ENCODE data around the gene PPP2R2C.

The PPP2R2C gene

DNA sequence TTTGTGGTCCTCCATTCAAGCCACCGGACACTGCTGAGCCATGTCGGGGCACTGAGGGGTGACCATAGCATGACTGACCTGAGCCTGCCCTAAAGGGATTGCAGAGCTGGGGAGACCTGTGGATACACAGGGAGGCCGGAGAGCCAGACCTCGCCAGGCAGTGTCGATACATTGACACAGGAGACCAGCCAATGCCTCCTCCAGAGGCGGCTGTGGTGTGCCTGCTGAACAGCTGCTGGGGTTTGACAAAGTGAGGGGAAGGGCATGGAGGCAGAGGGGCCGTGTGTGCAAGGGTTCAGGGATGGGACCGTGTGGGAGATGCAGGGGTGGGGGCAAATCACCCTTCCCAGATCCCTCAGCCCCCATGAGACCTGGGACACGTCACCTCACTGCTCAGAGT is 48.0 kb downstream of the PPP2R2C start:
- no peak for DNase-seq (ENCODE audit: low read depth)

DNA sequence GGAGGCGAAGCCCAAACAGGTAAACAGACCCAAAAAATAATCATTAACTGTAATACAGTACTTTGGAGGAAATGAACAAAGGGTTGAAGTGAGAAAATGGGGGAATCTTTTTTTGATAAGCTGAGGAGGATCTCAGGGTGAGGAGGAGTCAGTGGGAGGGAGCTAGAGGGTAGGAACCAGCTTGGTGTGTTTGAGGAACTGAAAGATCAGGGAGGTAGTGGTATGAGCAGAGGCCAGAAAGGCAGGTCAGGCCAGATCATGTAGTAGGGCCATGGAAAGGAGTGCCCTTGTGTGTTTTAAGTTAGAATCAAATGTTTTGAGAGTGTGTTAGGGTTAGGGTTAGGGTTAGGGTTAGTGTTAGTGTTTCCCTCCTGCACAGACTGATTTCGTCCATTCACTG is 48.8 kb downstream of the PPP2R2C start:
- no peak for DNase-seq (ENCODE audit: low read depth)

DNA sequence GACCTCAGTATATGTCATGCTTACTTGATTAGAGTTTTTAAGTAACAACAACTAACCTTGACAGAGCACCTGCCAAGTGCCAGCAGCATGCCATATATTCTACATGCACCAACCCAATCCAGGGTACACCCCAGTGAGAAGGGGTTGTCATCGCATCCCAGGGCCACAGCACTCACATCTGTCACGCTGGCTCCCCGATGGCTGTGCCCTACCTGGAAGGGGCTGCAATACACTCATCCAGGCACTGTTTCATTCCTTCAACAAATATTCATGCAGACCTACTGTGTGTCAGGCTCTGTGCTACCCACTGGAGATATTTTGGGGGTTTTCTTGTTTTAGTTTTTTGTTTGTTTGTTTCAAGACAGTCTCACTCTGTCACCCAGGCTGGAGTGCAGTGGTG is 49.5 kb downstream of the PPP2R2C start:
- no peak for DNase-seq (ENCODE audit: low read depth)

DNA sequence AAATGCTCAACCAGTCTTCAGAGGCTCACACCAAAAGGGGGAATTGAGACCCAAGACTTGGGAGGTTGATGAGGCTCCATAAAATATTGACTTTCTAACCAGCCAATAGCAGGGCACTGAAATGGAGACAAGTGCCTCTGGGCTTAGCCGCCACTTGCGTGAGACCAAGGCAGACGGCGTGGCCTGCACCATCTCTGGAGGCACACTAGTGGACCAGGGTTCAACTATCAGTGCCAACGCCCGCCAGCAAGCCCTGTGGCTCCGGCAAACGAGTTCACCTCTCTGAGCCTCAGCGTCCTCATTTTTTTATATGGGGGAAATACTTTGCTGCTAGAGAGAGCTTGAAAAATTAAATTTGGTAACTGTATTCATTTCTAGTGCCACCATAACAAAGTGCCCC is 50.3 kb downstream of the PPP2R2C start:
- no peak for DNase-seq (ENCODE audit: low read depth)

DNA sequence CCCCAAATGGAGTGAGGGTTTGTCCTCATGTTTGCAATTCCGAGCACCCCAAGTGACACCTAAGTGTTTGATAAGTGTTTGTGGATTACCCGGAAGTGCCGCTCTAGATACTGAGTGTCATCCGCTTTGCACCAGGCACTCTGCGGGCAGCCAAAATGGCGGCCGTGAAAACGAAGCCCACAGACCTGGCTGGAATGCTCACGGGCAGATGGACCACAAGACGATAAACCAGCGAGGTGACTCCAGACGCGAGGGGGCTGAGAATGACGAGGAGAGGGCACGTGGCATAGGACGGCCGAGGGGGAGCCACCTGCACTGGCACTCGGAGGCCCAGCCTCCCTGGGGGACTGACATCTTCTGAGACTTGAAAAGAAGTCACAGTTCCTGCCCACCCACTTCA is 51.0 kb downstream of the PPP2R2C start:
- DNase-seq (ENCODE audit: low read depth) = no peak

DNA sequence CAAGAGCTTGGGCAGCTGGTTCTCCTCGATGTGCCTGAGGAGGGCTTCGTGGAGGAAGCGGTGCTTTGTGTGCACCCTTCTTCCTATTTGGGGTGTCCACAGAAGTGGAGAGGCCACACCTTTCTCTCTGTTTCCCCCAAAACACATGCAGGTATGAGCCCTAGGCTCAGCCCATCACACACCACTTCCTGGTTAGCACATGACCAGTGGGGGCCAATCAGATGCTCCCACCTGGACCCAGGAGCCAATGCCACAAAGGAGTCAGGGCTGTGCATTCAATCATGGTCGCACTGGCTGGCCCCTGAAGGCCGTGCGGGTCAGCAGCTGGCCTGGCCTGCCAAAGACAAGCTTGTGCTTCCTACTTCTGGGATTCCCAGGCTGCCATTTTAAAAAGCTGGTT is 51.4 kb downstream of the PPP2R2C start:
- no peak for DNase-seq (ENCODE audit: low read depth)

DNA sequence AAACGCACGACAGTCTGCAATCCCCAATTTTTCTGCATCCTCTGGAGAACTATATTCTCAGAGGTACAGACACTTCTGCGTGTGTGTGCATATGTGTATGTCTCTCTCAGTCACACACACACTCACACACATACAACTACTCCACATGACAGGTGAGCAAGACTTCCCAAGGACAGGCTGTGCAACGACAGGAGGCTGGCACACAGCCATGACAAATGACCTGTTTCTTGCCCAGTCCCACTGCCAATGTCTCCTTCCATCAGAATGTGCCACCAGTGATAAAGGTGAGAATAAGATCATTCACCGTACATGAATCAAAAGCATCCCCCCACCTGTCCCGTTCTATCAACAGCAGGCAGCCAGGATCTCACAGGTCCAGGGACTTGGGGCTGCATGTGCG is 52.4 kb downstream of the PPP2R2C start:
- no peak for DNase-seq (ENCODE audit: low read depth)

DNA sequence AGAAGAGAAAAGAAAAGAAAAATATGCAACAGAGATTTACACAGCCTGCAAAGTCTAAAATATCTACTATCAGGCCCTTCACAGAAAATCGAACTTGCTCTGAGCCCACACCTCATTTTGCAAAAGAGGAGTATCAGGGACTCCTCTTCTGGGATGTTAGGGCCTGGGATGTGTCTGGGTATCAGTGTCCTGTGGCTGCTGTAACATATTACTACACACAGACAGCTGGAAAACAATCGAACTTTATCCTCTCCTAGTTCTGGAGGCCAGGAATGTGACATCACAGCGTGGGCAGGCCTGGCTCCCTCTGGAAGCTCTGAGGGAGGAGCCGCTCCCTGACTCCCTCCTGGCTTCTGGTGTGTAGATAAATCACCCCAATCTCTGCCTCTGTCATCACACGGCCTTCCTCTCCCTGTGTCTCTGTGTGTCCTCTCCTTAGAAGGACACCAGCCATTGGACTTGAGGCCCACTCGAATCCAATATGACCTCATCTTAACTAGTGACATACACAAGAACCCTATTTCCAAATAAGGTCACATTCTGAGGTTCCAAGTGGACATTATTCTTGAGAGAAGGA is 52.9 kb downstream of the PPP2R2C start:
- no peak for DNase-seq (ENCODE audit: low read depth)

DNA sequence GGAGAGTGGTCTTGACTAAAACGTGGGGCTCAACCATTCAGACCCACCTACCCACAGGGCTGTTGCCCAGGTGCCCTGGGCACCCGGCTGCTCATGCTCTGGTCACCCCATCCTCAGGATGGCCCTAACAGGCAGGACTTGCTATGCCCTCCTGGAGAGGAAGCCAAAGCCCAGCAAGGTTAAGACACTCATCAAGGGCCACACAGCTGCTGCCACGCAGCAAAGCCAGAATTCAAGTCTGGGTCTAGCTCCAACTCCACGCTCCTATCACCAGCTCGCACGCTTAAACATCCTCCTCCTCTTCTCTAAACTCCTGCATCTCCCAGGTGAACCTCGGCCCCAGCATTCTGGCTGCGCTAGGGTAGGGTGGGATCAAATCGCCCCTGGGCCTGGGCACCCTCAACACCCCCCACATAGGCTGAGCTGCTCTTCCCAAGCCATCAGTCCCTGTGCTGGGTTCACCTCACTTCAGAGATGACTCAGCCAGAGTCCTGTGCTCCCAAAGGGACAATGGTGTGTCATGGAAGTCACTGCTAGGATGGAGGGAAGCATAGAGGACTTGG is 54.1 kb downstream of the PPP2R2C start:
- no peak for DNase-seq (ENCODE audit: low read depth)

DNA sequence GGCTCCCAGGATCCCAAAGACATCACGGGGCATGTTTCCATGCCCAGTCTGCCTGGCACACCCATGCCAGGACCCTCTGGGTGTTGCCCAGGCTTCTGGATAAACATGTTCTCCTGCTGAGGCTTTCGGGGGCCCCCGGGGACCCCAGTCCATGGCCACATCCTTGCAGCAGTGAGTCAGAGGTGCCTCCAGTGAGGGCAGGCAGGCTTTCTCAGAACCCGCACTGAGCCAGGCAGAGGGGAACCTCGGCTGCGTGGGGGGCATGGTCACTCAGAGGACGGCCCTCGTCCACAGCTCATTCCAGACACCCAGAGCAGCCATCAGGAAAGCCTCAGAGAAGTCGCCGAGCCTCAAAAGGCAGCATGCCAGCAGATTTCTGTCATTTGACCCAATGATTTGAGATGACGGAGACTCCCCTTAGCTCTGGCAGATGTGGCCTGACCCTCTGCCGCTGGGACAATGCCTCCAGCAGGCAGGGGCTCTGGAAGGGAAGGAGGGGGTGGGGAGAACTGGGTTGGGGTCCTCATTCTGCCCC is 54.8 kb downstream of the PPP2R2C start:
- DNase-seq (ENCODE audit: low read depth) = no peak

DNA sequence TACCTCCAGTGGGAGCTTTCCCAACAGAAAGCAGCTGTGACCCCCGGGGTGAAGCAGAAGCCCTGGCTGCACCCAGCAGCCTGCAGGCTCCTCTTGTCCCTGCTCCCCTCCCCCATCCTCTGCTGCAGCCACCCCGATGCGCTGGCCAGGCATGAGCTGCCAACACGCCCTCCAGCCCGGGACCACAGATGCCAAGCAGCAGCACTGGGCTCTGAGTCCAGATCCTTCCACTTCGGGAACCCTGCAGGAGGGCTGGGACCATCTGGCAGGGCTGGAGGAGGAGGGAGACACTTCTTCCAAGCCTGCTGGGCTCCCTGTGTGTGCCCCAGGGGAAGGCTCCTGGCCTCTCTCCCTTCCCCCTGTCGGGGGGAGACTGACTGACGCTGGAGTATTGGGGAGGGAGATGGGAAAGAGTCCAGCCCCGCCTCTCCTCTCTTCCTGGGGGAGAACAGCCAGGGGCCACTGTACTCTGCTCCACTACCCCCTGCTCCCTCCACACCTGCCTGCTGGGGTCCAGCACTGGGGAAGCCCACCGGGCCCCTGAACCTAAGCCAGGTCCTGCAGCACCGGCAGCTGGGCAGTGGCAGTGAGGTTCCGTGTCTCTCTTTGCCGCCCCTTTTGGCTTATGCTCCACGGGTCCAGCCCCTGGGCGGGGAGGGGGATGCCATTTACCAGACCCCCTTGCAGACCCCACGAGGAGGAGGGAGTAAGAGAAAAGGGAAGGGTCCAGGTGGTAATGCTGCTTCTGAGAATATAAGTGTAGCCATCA is 55.7 kb downstream of the PPP2R2C start:
- no peak for DNase-seq (ENCODE audit: low read depth)

DNA sequence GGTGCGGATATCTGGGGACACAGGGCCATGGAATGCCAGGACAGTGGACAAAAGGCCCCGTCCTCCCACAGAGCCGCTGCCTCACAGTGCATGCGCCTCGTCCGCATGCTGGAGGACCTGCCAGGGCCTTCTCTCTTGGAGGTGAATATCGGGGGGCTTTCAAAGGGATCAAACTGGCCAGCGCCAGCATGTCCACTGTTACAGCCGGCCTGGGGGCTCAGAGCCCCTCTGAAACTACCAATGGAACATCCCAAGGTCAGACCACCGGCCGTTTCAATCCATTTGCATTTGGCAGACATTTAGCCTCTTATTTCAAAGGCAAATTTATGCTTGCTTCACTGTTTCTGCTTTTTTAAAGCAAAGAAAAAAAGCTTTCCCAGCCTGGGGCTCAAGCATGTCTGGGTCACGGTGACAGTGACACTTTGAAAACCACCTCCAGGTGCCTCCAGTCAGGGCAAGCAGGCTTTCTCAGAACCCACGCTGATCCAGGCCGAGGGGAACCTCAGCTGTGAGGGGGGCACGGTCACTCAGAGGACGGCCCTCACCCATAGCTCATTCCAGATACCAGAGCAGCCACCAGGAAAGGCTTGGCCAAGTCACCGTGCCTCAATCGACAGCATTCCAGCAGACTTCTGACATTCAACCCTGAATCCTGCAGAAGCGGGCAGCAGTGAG is 57.2 kb downstream of the PPP2R2C start:
- DNase-seq (ENCODE audit: low read depth) = no peak

DNA sequence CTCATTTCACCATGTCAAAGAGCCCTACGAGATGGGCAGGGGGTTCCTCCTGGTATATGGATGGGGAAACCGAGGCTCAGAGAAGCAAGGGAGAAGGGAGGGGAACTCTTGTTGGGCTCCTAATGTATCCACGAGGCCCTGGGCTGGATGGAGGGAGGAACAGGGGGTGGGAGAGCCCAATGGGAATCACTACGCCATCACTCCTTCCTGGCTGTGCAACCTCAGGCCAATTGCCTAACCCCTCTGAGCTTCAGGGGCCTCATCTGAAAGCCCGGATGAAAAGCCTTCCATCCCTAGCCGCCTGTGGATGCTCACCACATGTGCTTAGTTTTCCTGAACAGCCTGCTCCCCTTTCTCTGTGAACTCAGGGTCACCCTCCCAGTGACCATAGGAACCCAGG is 57.8 kb downstream of the PPP2R2C start:
- no peak for DNase-seq (ENCODE audit: low read depth)

DNA sequence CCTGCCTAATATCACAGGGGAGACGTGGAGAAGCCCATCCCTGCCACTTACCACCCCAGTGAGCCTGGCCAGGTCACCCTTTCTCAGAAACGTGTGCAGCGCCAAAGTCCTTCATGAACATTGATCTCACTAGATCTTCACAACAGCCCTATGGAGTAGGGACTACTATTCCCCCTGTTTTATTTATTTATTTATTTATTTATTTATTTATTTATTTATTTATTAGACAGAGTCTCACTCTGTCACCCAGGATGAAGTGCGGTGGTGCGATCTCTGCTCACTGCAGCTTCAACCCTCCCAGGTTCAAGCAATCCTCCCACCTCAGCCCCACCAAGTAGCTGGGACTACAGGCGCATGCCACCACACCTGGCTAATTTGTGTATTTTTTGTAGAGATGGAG is 61.8 kb downstream of the PPP2R2C start:
- no peak for DNase-seq (ENCODE audit: low read depth)

DNA sequence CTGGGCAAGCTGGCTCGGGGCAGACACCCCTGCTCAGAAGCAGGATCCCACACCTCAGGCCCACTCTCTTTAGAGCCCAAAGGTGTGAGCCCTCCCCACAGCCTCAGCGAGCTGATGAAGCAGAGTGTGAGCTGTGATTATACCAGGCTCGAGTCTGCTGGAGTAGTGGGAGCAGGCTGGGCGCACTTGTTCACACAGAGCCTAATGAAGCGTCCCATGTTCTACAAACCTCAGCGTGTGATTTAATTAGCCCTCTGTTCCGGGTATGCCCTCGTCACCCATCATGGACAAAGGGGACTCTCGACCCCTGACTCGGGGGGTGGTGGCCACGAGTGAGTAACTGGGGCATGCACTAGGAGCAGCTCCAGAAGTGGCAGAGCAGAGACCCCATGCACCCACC is 62.3 kb downstream of the PPP2R2C start:
- no peak for DNase-seq (ENCODE audit: low read depth)

DNA sequence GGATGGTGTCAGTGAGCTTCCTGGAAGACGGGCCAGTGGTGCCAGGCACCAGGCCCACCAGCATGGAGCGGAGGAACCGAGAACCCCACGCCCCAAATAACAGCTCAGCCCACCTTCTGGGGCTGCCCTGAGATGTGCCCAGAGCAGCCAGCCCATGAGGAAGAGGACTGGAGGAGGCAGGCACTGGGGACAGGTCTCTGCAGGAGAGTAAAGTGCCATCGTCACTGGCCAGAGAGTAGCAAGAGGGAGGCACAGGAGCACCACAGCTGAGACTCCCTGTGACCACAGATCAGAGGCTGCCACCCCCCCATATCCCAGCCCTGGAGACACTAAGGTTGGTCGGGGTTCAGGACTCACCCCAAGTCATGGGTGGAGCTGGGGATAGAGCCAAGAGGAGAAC is 63.0 kb downstream of the PPP2R2C start:
- no peak for DNase-seq (ENCODE audit: low read depth)

DNA sequence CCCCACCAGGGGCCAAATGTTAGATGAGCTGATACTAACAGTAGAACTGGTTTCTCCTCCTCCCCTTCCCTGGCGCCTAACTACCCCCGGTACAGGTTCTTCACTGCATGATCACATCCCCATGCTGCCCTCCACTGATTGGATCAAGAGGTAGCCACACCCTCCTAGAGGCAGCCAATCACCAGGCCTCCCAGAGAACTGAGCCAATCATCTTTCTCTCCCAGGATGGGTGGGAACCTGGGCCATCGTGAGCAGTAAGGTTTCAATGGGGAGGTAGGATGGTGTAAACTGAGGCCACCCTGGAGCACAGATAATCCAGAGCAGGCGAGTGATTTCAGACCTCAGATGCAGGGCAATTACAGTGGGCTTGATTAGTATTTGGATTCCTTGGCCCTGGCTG is 64.2 kb downstream of the PPP2R2C start:
- no peak for DNase-seq (ENCODE audit: low read depth)

DNA sequence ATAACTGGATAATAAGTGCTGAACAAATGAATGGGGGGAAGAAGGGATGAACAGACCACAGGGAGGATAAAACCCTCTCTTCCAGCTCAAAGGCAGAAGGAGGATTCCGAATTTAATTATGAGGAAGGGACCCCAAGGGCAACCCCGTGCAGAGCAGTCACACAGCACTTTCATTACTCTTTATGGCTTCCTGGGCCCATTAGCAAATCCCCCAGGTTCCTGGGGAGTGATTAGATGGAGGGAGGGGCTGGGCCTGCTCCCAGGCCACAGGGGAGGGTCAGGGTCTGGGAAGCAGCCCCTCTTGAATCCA is 67.1 kb downstream of the PPP2R2C start:
- no peak for DNase-seq (ENCODE audit: low read depth)

DNA sequence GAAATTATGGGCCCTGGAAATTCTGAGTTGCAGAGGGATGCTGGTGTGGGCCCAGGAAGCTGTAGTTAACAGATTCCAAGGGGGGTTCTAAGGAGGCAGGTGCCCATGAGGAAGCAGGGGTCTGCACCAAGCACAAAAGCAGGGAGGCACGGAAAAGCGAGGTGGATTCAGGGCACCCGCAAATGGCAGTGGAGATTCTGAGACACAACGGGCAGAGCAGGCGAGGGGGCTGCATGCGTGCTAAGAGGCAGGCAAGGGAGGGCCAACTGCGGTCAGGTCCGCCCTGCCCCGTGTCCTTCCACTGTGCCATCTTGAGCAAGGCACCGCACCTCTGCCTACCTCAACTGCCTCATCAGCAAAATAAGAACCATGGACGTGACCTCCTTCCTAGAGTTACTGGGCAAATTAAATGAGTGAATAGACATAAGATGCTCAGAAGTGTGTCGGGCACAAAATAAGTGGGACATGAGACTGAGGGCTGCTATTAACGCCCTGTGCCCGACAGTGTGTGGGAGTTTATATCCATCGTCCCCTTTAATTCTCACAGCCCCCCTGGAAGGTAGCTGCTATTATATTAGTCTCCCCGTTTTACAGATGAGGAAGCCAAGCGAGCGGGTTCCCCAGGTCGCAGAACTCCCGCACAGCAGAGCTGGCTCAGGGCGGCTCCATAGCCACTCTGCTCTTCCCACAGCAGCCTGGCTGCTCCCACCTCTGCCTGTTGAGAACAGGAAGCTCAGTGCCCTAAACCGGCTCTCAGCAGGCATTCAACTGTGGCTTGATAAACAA is 67.6 kb downstream of the PPP2R2C start:
- DNase-seq (ENCODE audit: low read depth) = no peak

DNA sequence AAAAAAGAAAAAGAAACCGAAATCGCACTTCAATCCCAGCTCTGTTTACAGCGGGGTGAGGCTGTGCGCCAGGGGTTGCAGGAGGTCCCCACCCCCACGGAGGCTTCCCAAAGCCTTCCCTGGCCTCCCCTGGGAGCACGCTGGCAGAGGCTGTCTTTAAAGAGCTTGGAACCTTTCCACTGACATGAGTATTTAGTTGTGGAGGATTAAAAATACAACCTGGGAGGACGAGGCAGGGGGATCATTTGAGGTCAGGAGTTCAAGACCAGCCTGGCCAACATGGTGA is 69.1 kb downstream of the PPP2R2C start:
- no peak for DNase-seq (ENCODE audit: low read depth)

DNA sequence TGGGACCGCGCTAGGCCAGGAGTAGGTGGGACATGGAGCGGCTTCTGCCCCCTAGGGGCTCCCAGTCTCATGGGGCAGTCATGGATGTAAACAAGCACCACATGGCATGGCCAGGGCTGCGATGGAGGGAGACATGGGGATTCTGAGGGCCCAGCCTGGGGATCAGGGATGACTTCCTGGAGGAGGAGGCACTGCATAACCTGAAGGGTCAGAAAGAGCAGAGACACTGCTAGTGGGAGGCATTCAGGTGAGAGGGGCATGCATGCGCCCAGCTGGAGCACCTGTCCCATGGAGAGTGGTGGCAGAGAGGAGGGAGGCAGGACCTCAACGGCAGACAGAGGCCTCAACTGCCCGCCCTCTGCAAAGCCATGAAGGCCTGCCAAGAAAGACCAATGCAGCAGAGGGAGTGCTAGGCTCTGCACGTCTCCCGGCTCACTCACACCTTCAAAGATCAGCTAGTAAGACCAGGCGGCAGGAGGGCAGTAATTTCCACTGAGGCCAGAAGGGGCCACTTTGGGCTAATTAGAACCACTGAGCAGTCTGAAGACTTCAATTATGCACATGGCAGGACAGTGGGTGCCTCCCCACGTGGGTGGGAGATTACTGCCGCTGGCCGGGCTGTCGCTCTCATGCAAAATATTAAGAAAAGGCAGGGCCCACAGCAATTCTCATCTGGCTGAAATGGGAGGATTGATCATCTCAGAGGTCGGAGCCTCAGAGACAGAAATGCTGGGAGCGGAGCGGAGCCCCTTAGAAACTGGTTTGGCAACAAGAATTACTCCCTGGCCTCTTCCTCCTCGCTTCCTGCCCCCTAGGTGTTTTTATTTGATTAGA is 69.6 kb downstream of the PPP2R2C start:
- DNase-seq (ENCODE audit: low read depth) = no peak

DNA sequence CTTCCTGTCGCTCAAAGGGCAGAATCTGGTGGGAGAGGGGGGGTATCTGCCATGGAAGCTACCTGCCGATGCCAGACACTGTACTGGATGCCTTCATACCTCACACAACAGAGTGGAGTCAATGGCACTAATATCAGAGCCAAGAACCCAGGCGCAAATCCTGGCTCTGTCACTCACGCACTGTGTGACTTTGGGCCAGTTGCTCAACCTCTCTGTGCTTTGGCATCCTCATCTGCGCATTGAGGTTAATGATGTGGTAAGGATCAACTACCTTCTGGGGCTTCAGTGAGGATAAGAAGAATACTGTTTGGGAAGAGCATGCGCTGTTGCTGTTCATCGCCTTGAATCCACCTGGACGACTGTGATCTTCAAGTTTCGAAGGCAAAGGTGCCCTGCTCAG is 70.6 kb downstream of the PPP2R2C start:
- no peak for DNase-seq (ENCODE audit: low read depth)

Data from stromal cell of bone marrow (primary cell).